Central memory CD8-positive, alpha-beta T cell (primary cell): Measurements from ENCODE around the gene SLC23A1.
"Not testable (repeated sequence)": the region's sequence is repeated elsewhere in the genome, so short reads cannot be mapped to it uniquely, and the experiment has no call there.

Source experiments
- ATAC-seq: fragments of 150-1000 bp; cut with Tn5 transposase; replicated peaks from 2 replicates; pipeline ENCODE4 v1.10.0; 2022; ENCODE audit warnings: mild to moderate bottlenecking, moderate FRiP score, moderate number of reproducible peaks; ENCODE audit not compliant: poor library complexity, severe bottlenecking; ENCODE audit errors: extremely low read depth
- DNase-seq, 2 donors: peaks; one replicate each; pipeline ENCODE4 v3.0.0; 2021; ENCODE audit warnings: low spot score in 2 of 2
- H3K27ac Mint-ChIP-seq: one replicate; pipeline ENCODE4 v1.8.0; 2022; ENCODE audit warnings: low read depth, mild to moderate bottlenecking, moderate library complexity, mixed read lengths
- H3K27me3 Mint-ChIP-seq: one replicate; pipeline ENCODE4 v1.8.0; 2022; ENCODE audit warnings: mixed read lengths
- H3K36me3 Mint-ChIP-seq: one replicate; pipeline ENCODE4 v1.8.0; 2022; ENCODE audit warnings: mild to moderate bottlenecking, moderate library complexity, mixed read lengths; ENCODE audit not compliant: insufficient read depth
- H3K4me1 Mint-ChIP-seq: one replicate; pipeline ENCODE4 v1.8.0; 2022; ENCODE audit warnings: mixed read lengths
- H3K4me3 Mint-ChIP-seq: one replicate; pipeline ENCODE4 v1.8.0; 2022; ENCODE audit warnings: mild to moderate bottlenecking, moderate library complexity, mixed read lengths
- H3K9me3 Mint-ChIP-seq: one replicate; pipeline ENCODE4 v1.8.0; 2022; ENCODE audit warnings: mixed read lengths

Gene SLC23A1

DNA sequence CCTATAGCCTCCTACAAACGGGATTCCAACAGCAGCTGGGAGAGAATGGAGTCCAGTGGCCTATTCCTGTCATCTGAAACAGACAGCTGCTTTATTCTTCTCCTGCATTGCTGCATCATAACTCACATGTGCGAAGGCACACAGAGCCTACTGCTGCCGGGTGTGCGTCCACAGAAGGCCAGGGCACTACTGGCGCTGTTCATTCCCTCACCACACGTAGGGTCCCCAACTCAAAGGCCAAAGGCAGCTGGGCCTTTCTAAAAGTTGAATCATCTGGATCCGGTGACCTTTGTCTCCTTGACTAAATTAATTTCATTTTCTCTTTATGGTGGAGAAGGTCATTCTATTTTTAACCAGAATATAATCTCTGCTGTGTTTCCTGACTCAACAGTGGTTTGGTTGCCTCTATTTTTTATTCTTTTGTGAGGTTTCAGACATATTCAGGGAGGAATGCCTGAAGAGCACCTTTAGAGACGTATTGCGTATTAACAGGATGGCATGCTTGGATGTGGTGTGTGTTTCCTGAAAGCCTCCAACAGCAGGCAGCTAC lies 31.6 kb upstream of the SLC23A1 start:
- Mint-ChIP-seq H3K27ac (no peak overlapping the region), H3K9me3 (no peaks in the 10 kb centered on the region), H3K4me1 (no peaks in the 10 kb centered on the region), H3K36me3 (peaks cover 5% of the 10 kb centered on the region), H3K4me3 (no peak overlapping the region), H3K27me3 (no peaks in the 10 kb centered on the region)
- ATAC-seq = no peak
- DNase-seq = no peak

DNA sequence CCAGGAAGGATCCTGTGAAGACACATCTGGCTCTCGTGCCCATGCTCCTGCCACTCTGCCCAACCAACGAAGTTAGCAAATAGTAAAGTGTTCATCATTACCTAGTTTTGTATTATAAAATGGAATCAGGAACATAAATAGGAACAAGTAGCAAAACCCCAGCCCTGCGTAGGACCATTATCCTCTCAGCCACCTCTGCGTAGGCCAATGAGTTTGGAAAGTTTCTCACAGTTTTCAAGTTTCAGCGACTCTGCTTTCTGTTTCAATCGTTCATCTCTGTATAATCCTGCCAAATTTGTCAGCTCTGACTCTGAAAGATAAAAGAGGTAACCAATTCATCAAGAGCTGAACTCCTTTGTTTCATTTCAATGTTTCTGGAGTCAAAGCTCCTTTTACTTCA lies 30.9 kb upstream of the SLC23A1 start:
- H3K4me3 Mint-ChIP-seq = no peak overlapping the region
- H3K27me3 Mint-ChIP-seq = no peaks in the 10 kb centered on the region
- peaks cover 5% of the 10 kb centered on the region for H3K36me3 Mint-ChIP-seq
- no peaks in the 10 kb centered on the region for H3K4me1 Mint-ChIP-seq
- H3K9me3 Mint-ChIP-seq = no peaks in the 10 kb centered on the region
- DNase-seq = no peak
- no peak overlapping the region for H3K27ac Mint-ChIP-seq
- ATAC-seq = no peak

DNA sequence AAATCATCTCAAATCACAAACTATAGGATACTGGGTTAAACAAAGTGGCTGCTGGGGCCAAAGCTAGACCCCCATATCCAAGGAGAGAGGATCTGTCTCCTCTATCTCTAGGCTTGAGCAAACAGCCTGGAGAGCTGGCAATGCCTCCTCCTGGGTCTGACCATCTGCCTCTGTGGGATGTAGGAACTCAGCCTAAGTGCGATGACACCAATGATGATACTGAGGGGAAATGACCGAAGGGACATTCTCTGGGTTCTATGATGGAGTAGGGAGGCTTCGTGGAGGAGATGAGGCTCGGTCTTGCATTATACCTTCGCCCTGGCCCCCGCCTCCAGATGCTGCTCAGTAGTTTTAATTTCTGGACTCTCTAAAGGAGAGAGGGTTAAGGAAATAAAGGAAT lies 30.1 kb upstream of the SLC23A1 start:
- ATAC-seq = no peak
- Mint-ChIP-seq H3K36me3 (no peaks in the 10 kb centered on the region), H3K27me3 (no peaks in the 10 kb centered on the region), H3K27ac (no peak overlapping the region), H3K4me3 (no peak overlapping the region), H3K9me3 (no peaks in the 10 kb centered on the region), H3K4me1 (no peaks in the 10 kb centered on the region)
- no peak for DNase-seq

DNA sequence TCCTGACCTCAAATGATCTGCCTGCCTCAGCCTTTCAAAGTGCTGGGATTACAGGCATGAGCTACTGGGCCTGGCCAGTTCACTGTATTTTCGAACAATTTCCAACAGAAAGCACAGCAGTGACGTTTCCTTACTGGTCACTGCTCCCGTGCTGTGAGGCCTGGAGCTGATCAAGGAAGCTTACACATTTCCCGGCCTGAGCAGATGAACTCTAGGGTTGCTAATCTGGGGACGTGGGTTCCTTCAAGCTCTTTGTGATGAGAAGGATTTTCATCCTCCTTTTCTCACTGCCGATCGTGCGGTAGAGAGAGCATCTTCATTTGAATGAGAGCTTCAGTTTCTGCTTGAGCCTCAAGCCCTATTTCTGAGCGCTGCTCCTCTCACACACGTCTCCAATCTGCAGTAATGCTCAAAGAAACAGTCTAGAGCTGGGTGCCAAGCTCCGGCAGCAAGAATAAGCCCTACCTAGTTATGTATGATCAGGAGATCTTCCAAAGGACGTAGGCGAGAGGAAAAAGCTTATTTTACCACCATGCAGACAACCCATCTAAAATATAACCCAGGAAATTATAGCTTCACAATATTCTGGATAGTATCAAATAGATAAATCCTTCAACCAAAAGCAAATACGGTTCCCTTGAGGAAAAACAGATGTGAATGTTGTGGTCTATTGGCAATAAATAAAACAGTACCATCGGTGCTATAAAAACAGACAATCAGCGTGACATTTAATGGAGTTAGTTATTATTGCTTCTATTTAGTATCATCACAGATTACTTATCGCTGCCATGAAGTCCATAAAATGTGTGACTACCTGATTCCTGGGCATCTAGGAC lies 28.1 kb upstream of the SLC23A1 start:
- Mint-ChIP-seq H3K4me1 (no peaks in the 10 kb centered on the region), H3K36me3 (no peaks in the 10 kb centered on the region), H3K27ac (no peak overlapping the region), H3K4me3 (no peak overlapping the region), H3K27me3 (no peaks in the 10 kb centered on the region), H3K9me3 (no peaks in the 10 kb centered on the region)
- ATAC-seq (no peak), DNase-seq (no peak)

GRCh38 chr5:139410121-139410992 lies 27.3 kb upstream of the SLC23A1 start:
- Mint-ChIP-seq H3K4me3 (no peak overlapping the region), H3K4me1 (no peaks in the 10 kb centered on the region), H3K36me3 (no peaks in the 10 kb centered on the region), H3K27me3 (no peaks in the 10 kb centered on the region), H3K27ac (no peak overlapping the region), H3K9me3 (no peaks in the 10 kb centered on the region)
- ATAC-seq (no peak), DNase-seq (no peak)

DNA sequence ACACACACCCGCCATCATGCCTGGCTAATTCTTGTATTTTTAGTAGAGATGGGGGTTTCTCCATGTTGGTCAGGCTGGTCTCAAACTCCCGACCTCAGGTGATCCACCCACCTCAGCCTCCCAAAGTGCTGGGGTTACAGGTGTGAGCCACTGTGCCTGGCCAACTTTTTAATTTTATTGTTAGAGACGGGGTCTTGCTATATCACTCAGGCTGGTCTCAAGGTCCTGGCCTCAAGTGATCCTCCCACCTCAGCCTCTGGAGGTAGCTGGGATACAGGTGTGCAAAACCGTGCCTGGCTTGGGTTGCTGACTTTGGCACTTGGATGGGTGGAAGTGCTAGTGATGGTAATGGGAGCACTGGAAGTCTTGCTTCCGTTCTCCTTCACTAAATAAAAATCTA lies 26.0 kb upstream of the SLC23A1 start:
- H3K27ac Mint-ChIP-seq, H3K4me3 Mint-ChIP-seq, H3K27me3 Mint-ChIP-seq, H3K36me3 Mint-ChIP-seq, DNase-seq, H3K9me3 Mint-ChIP-seq, H3K4me1 Mint-ChIP-seq, ATAC-seq: not testable (repeated sequence)

DNA sequence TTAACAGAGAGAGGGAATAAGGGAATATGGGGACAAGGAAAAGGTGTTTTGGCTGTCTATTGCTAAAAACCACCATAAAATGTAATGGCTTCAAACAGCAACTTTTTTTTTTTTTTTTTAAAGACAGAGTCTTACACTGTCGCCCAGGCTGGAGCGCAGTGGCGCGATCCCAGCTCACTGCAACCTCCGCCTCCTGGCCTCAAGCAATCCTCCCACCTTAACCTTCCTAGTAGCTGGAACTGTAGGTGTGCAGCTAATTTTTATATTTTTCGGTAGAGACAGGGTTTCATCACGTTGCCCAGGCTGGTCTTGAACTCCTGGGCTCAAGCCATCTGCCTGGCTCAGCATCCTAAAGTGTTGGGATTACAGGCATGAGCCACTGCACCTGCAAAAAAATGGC lies 25.1 kb upstream of the SLC23A1 start:
- H3K4me3 Mint-ChIP-seq = no peak overlapping the region
- no peak for DNase-seq
- H3K9me3 Mint-ChIP-seq = no peaks in the 10 kb centered on the region
- no peak overlapping the region for H3K27ac Mint-ChIP-seq
- no peaks in the 10 kb centered on the region for H3K27me3 Mint-ChIP-seq
- H3K4me1 Mint-ChIP-seq = peaks cover 16% of the 10 kb centered on the region
- peaks cover 6% of the 10 kb centered on the region for H3K36me3 Mint-ChIP-seq
- ATAC-seq = no peak

- ATAC-seq (no peak), DNase-seq (no peak)
- Mint-ChIP-seq H3K4me3 (no peak overlapping the region), H3K9me3 (no peaks in the 10 kb centered on the region), H3K27ac (peak overlapping the region; percentile 29), H3K4me1 (peaks cover 23% of the 10 kb centered on the region), H3K36me3 (peaks cover 6% of the 10 kb centered on the region), H3K27me3 (no peaks in the 10 kb centered on the region)
Measured at GRCh38 chr5:139407517-139407916, 24.4 kb upstream of the SLC23A1 start.

- no peak overlapping the region for H3K4me3 Mint-ChIP-seq
- DNase-seq (no peak), ATAC-seq (no peak)
- peaks cover 24% of the 10 kb centered on the region for H3K4me1 Mint-ChIP-seq
- no peaks in the 10 kb centered on the region for H3K27me3 Mint-ChIP-seq
- no peak overlapping the region for H3K27ac Mint-ChIP-seq
- H3K36me3 Mint-ChIP-seq = peaks cover 6% of the 10 kb centered on the region
- no peaks in the 10 kb centered on the region for H3K9me3 Mint-ChIP-seq
Measured at GRCh38 chr5:139406963-139407362, 23.9 kb upstream of the SLC23A1 start.

DNA sequence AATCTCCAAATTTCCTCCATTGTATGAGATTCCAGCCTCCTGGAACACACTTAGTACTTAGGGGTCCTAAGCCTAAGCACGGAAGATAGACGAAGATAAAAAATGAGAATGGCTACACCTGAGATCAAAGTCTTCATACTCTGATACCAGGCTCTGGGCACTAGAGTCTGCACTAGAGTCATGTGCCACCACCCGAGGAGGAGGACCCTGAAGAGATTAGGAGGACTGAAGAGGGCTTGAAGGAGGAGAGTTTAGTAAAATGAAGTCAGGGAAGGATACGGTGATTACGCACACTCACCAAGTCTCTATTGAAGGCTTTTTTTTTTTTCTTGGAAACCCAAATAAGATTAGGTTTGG lies 21.4 kb upstream of the SLC23A1 start:
- peak overlapping the region; percentile 81 for H3K4me3 Mint-ChIP-seq
- H3K27ac Mint-ChIP-seq = peak overlapping the region; percentile 86
- ATAC-seq = no peak
- H3K27me3 Mint-ChIP-seq = no peaks in the 10 kb centered on the region
- no peaks in the 10 kb centered on the region for H3K9me3 Mint-ChIP-seq
- peaks cover 6% of the 10 kb centered on the region for H3K36me3 Mint-ChIP-seq
- H3K4me1 Mint-ChIP-seq = peaks cover 28% of the 10 kb centered on the region
- DNase-seq = no peak

DNA sequence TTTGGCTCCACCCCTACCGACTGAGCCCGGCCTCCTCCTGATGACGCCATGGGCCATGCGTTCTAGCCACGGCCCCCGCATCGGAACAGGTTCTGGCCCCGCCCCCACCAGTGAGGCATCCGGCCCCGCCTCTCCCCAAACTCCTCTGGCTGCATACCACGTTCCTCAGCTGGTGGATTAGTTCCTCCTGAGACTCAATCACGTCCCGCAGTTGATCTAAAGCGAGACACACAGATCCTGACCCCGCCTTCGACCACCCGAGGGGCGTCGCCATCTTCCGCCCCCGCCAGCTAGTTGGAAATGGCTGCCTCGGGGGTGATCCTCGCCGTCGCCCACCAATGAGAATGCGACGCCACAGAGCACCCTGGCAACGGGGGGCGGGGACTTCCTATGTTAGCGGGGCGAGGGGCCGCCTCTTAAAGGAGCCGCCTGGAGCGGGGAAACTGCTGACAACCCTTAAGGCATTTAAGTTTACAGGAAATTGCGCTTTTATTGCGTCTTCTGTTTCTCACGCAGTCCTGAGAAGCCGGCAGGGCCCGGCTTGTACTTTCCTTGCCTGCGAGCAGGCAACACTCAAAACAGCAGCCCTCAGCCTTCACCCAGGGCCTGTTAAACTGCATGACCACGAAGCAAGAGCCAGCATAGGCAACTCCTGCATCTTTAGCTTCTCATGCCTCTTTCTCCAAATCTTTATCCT lies 20.8 kb upstream of the SLC23A1 start, which contains the start of gene SPATA24:
Gene SPATA24 (minus strand): TSS at position 303 of the 697 bp plus-strand sequence. CDS start 29 bp downstream, at position 274.
- Mint-ChIP-seq H3K4me3 (peak within 1 kb of the TSS; percentile 81), H3K36me3 (peaks cover 6% of the 10 kb centered on the region), H3K27ac (peak within 1 kb of the TSS; percentile 87), H3K27me3 (no peaks in the 10 kb centered on the region), H3K4me1 (peaks cover 33% of the 10 kb centered on the region), H3K9me3 (no peaks in the 10 kb centered on the region)
- ATAC-seq (peak; percentile 95), DNase-seq (peak; percentile 91 to 96)

- H3K4me1 Mint-ChIP-seq = peaks cover 33% of the 10 kb centered on the region
- peak overlapping the region; percentile 81 for H3K4me3 Mint-ChIP-seq
- H3K36me3 Mint-ChIP-seq = peaks cover 6% of the 10 kb centered on the region
- ATAC-seq (no peak), DNase-seq (no peak)
- no peaks in the 10 kb centered on the region for H3K27me3 Mint-ChIP-seq
- H3K9me3 Mint-ChIP-seq = no peaks in the 10 kb centered on the region
- peak overlapping the region; percentile 86 for H3K27ac Mint-ChIP-seq
Measured at GRCh38 chr5:139403418-139403786, 20.3 kb upstream of the SLC23A1 start.
